GM21528 (cell line): ENCODE results near the gene CDC34.

Experiments
- ATAC-seq: cut with Tn5 transposase; IDR thresholded peaks from one replicate; pipeline ENCODE4 v1.9.1; 2021; ENCODE audit warnings: mild to moderate bottlenecking, moderate library complexity; ENCODE audit not compliant: unreplicated experiment, low FRiP score

Gene CDC34

GRCh38 chr19:540867-541637 is 9.5 kb downstream of the CDC34 start:
- no peak for ATAC-seq

GRCh38 chr19:541699-542098 is 10.1 kb downstream of the CDC34 start:
- no peak for ATAC-seq

- no peak for ATAC-seq
Observed at GRCh38 chr19:542173-542866, 10.8 kb downstream of the CDC34 start.

GRCh38 chr19:543910-544608 is 12.5 kb downstream of the CDC34 start, which contains the start of gene GZMM:
TSS of gene GZMM (plus strand) at chr19:544053. CDS start at chr19:544072, 19 bp downstream.
- ATAC-seq: no peak

DNA sequence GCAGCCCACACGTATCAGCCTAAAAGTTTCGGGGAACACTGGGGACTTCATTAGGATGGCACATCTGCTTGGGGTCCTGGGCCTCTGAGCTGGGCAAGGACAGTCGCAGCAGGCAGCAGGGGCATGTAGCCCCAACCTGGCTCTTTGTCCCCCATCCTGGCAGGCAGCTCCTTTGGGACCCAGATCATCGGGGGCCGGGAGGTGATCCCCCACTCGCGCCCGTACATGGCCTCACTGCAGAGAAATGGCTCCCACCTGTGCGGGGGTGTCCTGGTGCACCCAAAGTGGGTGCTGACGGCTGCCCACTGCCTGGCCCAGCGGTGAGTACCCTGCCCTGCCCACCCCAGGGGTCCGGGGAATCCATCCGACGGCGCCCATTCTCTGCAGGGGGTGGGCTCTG is 15.6 kb downstream of the CDC34 start:
- no peak for ATAC-seq

GRCh38 chr19:547836-548720 is 16.5 kb downstream of the CDC34 start:
- ATAC-seq: no peak

DNA sequence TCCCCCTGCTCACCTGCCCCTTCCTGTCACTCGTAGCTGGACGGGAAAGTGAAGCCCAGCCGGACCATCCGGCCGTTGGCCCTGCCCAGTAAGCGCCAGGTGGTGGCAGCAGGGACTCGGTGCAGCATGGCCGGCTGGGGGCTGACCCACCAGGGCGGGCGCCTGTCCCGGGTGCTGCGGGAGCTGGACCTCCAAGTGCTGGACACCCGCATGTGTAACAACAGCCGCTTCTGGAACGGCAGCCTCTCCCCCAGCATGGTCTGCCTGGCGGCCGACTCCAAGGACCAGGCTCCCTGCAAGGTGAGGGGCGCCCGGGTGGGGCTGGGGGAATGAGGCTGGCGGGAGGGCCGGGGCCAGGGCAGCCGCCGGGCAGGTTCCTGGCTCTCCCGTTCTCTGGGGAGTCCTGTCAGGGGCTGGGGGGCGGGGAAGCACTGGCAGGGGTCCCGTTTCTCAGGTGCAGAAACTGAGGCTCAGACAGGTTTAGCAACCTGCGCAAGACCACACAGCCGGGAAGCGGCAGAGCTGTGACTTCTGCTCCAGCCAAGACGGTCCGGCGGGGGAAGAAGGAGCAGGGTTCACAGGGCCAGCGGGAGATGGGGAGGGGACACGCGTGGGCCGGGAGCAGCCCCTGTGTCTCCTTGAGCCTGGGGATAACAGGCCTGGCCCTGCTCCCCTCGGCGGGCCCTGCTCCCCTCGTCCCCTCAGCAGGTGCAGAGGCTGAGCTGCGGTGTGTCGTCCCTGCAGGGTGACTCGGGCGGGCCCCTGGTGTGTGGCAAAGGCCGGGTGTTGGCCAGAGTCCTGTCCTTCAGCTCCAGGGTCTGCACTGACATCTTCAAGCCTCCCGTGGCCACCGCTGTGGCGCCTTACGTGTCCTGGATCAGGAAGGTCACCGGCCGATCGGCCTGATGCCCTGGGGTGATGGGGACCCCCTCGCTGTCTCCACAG is 17.6 kb downstream of the CDC34 start:
- ATAC-seq: no peak

- no peak for ATAC-seq
Observed at GRCh38 chr19:554817-555216, 23.3 kb downstream of the CDC34 start.

DNA sequence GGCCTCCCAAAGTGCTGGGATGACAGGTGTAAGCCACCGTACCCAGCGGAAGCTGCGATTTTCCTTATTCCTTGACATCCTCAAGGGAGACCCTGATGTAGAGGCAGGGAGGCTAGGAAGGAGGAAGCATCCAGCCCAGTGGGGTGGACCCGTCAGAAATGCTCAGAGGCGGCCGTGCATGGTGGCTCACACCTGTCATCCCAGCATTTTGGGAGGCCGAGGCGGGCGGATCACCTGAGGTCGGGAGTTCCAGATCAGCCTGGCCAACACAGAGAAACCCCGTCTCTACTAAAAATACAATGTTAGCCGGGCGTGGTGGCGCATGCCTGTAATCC is 23.9 kb downstream of the CDC34 start:
- no peak for ATAC-seq

DNA sequence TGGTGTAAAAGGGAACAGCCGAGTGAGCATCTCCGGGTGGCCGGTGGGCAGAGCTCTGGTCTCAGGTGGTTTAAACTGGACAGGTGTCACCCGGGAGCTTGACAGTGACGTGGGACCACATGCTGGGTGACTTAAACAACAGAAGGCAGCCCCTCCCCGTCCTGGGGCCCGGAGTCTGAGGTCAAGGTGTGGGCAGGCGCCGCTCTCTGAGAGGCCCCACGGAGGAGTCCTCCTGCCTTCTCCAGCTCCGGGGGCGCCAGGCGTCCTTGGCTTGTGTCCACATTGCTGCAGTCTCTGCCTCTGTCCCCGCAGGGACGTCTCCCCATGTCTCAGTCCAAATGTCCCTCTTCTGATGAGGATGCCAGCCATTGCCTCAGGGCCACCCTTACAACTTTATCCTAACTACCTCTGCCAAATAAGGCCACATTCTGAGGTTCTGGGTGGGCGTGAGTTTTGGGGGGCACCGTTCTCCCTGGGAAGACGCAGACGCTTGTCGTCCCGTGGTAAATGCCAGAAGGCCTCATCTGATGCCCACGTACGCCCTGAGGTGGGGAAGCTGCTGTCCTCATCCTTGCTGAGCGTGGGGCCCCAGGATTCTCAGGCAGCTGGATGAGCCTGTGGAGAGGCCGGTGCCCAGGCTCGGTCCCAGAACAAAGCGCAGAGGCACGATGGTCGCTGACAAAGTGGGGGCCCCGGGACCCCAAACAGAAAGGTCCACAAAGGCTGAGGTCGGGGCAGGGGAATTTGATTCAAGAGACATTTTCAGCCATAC is 25.2 kb downstream of the CDC34 start:
- ATAC-seq: no peak

GRCh38 chr19:558770-559439 is 27.3 kb downstream of the CDC34 start:
- no peak for ATAC-seq

- no peak for ATAC-seq
Observed at GRCh38 chr19:560121-560520, 28.6 kb downstream of the CDC34 start.

- ATAC-seq: no peak
Observed at GRCh38 chr19:566403-566802, 34.8 kb downstream of the CDC34 start.

- ATAC-seq: no peak
Observed at GRCh38 chr19:566844-567243, 35.3 kb downstream of the CDC34 start.

GRCh38 chr19:567296-567900 is 35.8 kb downstream of the CDC34 start:
- no peak for ATAC-seq

DNA sequence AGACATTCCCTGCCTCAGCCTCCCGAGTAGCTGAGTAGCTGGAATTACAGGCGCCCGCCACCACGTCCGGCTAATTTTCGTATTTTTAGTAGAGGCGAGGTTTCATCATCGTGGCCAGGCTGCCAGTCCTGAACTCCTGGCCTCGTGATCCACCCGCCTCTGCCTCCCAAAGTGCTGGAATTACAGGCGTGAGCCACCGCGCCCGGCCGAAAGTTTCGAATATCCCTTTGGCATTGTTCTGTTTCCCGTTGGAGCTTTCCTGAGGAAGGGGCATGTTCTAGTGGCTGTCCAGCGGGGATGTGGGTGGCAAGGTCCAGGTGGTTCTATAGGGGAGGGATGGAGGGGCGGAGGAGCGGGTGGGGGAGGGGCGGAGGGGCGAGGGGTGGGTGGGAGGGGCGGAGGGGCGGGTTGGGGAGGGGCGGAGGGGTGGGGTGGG is 38.7 kb downstream of the CDC34 start:
- no peak for ATAC-seq

DNA sequence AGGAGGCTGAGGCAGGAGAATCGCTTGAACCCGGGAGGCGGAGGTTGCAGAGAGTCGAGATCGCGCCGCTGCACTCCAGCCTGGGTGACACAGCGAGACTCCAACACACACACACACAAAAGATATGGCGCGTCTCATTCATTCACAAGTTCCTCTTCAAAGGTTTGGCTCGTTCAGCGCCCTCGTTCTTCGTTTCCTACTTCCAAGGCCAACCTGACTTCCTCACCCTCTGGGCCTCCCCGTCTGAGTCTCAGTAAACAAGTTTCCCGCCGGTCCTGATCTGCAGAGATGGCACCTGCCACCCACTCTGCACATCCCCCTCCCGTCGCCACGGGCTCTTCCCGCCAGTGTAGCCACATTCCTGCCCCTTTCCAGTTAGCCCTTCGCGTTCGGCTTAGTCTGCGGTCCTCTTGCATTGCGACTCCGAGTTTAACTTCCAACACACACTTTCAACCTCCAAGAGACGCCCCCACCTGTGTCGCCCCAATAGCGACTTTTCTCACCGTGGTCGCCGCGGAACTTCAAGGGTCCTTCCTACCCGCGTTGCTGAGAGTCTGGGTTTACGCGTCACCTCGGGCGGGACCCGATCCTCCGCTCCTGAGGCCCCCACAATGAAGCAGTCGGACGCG is 39.5 kb downstream of the CDC34 start:
- ATAC-seq: no peak
